Measurements from ENCODE around the gene CIBAR2. TPM values are rescaled to one million over a fixed set of nuclear protein-coding genes. Genes with fewer than 3 reads are reported as not detected.

CIBAR2 gene
- total RNA-seq, 1 experiment from 2014 or later: not detected

DNA sequence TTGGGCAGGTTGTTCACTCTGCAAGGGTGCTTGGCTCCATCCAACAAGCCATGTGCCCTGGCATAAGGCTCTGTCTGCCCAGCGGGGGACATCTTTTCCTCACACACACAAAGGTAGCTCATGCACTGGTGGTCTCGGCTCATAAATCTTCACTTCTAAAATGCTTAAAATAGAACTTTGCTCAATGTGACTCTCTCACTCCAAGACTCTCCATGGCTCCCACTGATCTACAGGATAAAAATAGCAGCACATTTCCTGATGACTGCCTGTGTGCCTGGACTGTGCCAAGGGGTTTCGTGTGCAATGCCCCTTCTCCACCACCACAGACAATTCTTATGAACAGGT, 15.1 kb upstream of the CIBAR2 start:
- Histone ChIP-seq H2AFZ (ENCODE audit: low read length) (no peak overlapping the region), H2BK120ac (ENCODE audit: low read depth, low read length, poor library complexity, severe bottlenecking) (no peak overlapping the region), H4K91ac (ENCODE audit: insufficient read length, low read depth, low read length) (no peak overlapping the region), H2BK15ac (ENCODE audit: low read depth, low read length) (no peak overlapping the region), H3K23ac (ENCODE audit: insufficient read length, low read depth, low read length) (no peak overlapping the region), H3K9me3 (ENCODE audit: control insufficient read depth, low read depth, low read length) (no peaks in the 10 kb centered on the region), H3K4ac (ENCODE audit: low read depth, low read length) (no peak overlapping the region), H3K4me2 (ENCODE audit: insufficient read depth, insufficient read length, low read length) (peak overlapping the region; percentile 18), H3K56ac (ENCODE audit: insufficient read length, low read depth, low read length) (no peak overlapping the region), H3K9ac (ENCODE audit: extremely low read depth, insufficient read length, low read length) (no peak overlapping the region), H2AK5ac (ENCODE audit: insufficient read length, low read length) (no peak overlapping the region), H3T11ph (ENCODE audit: low read length) (no peak overlapping the region), H3K79me2 (ENCODE audit: insufficient read depth, low read length) (no peaks in the 10 kb centered on the region), H3K23me2 (ENCODE audit: insufficient read length, low read depth, low read length, poor library complexity, severe bottlenecking) (no peaks in the 10 kb centered on the region), H2BK12ac (ENCODE audit: insufficient read length, low read depth, low read length) (no peak overlapping the region), H2BK20ac (ENCODE audit: low read depth, low read length, poor library complexity, severe bottlenecking) (no peak overlapping the region), H4K20me1 (ENCODE audit: control insufficient read depth, insufficient read depth, insufficient read length) (no peaks in the 10 kb centered on the region), H3K79me1 (ENCODE audit: insufficient read depth, low read depth, low read length, poor library complexity, severe bottlenecking) (no peaks in the 10 kb centered on the region), H3K18ac (ENCODE audit: insufficient read length, low read depth, low read length) (no peak overlapping the region), H3K27ac (ENCODE audit: insufficient read length, low read depth, low read length) (no peak overlapping the region), H3K14ac (ENCODE audit: insufficient read depth, low read length) (no peak overlapping the region), H2BK5ac (ENCODE audit: insufficient read length, low read length) (no peak overlapping the region), H4K5ac (ENCODE audit: insufficient read length, low read depth, low read length) (no peak overlapping the region), H4K8ac (replicated peaks; ENCODE audit: insufficient read length, low read depth, low read length) (no peak overlapping the region), H3K27me3 (ENCODE audit: insufficient read depth, low read length) (no peaks in the 10 kb centered on the region), H3K4me1 (ENCODE audit: insufficient read depth, low read length) (peaks cover 3% of the 10 kb centered on the region; the same call in 1 of the 2 replicates)
- Mint-ChIP-seq H3K36me3 (ENCODE audit: insufficient read depth in 1 of 3, low read depth in 3 of 3) (no peaks in the 10 kb centered on the region; a peak in 1 of 7 replicates), H3K9me3 (peaks cover 0 to 9% of the 10 kb centered on the region in 2 experiments; a peak in 2 of 5 replicates), H3K27me3 (ENCODE audit: low read depth) (peaks cover 16% of the 10 kb centered on the region), H3K27ac (peak overlapping the region in 1 of 3 experiments; percentile 76; a peak in 1 of 7 replicates), H3K4me1 (peaks cover 29 to 36% of the 10 kb centered on the region in 2 experiments), H3K4me3 (no peak overlapping the region)
- no peak for DNase-seq
- TF ChIP-seq CTCF (conservative IDR thresholded peaks at IDR 0.05): no peak
- no CpG with 5 or more reads among the region's 3 CpGs for WGBS (ENCODE audit: extremely low coverage, insufficient read length, low lambda C conversion rate)

Measured in H9 (cell line).